Liver (tissue), 9 donors: ENCODE measurements around the gene ARFIP1. TPM values are rescaled to one million over a fixed set of nuclear protein-coding genes. Genes with fewer than 3 reads are reported as not detected.

Source experiments
- DNase-seq: peaks from one replicate; pipeline ENCODE4 v3.0.0-alpha.2; 2017; ENCODE audit warnings: low spot score
- H3K27ac ChIP-seq, 2 donors: one replicate each; pipeline ENCODE4 v1.7.0; 2013; ENCODE audit warnings: inconsistent platforms in 2 of 2, low read length in 2 of 2, control low read depth in 1 of 2, low read depth in 1 of 2, mild to moderate bottlenecking in 1 of 2
- H3K27me3 ChIP-seq, 4 donors: one replicate each; pipeline versions ENCODE4 v1.6.1 to v1.7.0; 2013; ENCODE audit warnings: low read length in 3 of 4, inconsistent platforms in 1 of 4, mild to moderate bottlenecking in 1 of 4, moderate library complexity in 1 of 4; ENCODE audit not compliant: control insufficient read depth in 4 of 4, insufficient read depth in 4 of 4
- H3K36me3 ChIP-seq, 4 donors: one replicate each; pipeline versions ENCODE4 v1.6.1 to v1.7.0; 2013; ENCODE audit warnings: low read length in 3 of 4, mild to moderate bottlenecking in 3 of 4, low read depth in 1 of 4, moderate library complexity in 1 of 4; ENCODE audit not compliant: control insufficient read depth in 4 of 4, insufficient read depth in 3 of 4
- H3K4me1 ChIP-seq, 4 donors: one replicate each; pipeline versions ENCODE4 v1.6.1 to v1.7.0; 2013; ENCODE audit warnings: low read length in 3 of 4, mild to moderate bottlenecking in 3 of 4, moderate library complexity in 1 of 4; ENCODE audit not compliant: control insufficient read depth in 4 of 4, insufficient read depth in 4 of 4
- H3K4me3 ChIP-seq, 3 donors: one replicate each; pipeline versions ENCODE4 v1.6.1 to v1.7.0; 2013; ENCODE audit warnings: low read length in 3 of 3, control low read depth in 1 of 3, low read depth in 1 of 3, mild to moderate bottlenecking in 1 of 3
- H3K9ac ChIP-seq, 2 donors: one replicate each; pipeline ENCODE4 v1.7.0; 2013; ENCODE audit warnings: low read length in 2 of 2, mild to moderate bottlenecking in 2 of 2, moderate library complexity in 2 of 2, control low read depth in 1 of 2, low read depth in 1 of 2
- H3K9me3 ChIP-seq, 4 donors: one replicate each; pipeline versions ENCODE4 v1.6.1 to v1.7.0; 2013; ENCODE audit warnings: low read length in 3 of 4; ENCODE audit not compliant: control insufficient read depth in 4 of 4
- ATF3 ChIP-seq: IDR thresholded peaks from 2 replicates; pipeline ENCODE4 v1.6.1; 2016; ENCODE audit warnings: antibody characterized with exemption
- CTCF ChIP-seq: fragments of 150-350 bp; IDR thresholded peaks from 2 replicates; pipeline ENCODE4 v1.5.1; 2017; ENCODE audit warnings: improper control_type of control experiment, low read depth, low read length; ENCODE audit not compliant: missing input control
- EGR1 ChIP-seq, 2 donors: IDR thresholded peaks; 2 replicates each; pipeline ENCODE4 v1.6.1; 2016 to 2018; ENCODE audit warnings: antibody characterized with exemption in 2 of 2, low read depth in 2 of 2
- FOXA1 ChIP-seq: IDR thresholded peaks from 2 replicates; pipeline ENCODE4 v1.6.1; 2016; ENCODE audit warnings: antibody characterized with exemption
- FOXA2 ChIP-seq: IDR thresholded peaks from 2 replicates; pipeline ENCODE4 v1.6.1; 2016; ENCODE audit warnings: antibody characterized with exemption
- GABPA ChIP-seq, 2 donors: IDR thresholded peaks in 1 of 2; conservative IDR thresholded peaks in 1 of 2; 2 replicates each; pipeline ENCODE4 v1.6.1; 2016; ENCODE audit warnings: antibody characterized with exemption in 2 of 2, mild to moderate bottlenecking in 1 of 2, moderate library complexity in 1 of 2
- HNF4A ChIP-seq, 2 donors: conservative IDR thresholded peaks; 2 replicates each; pipeline ENCODE4 v1.6.1; 2016; ENCODE audit warnings: antibody characterized with exemption in 2 of 2, mild to moderate bottlenecking in 2 of 2
- HNF4G ChIP-seq: IDR thresholded peaks from 2 replicates; pipeline ENCODE4 v1.6.1; 2016; ENCODE audit warnings: antibody characterized with exemption
- JUND ChIP-seq, 2 donors: IDR thresholded peaks; 2 replicates each; pipeline ENCODE4 v1.6.1; 2016; ENCODE audit warnings: antibody characterized with exemption in 2 of 2
- NR2F2 ChIP-seq: IDR thresholded peaks from 2 replicates; pipeline ENCODE4 v1.6.1; 2016; ENCODE audit warnings: antibody characterized with exemption
- RAD21 ChIP-seq, 2 donors: IDR thresholded peaks; 2 replicates each; pipeline ENCODE4 v1.6.1; 2016; ENCODE audit warnings: antibody characterized with exemption in 2 of 2, mild to moderate bottlenecking in 2 of 2
- RXRA ChIP-seq, 2 donors: IDR thresholded peaks; 2 replicates each; pipeline ENCODE4 v1.6.1; 2017 to 2018; ENCODE audit warnings: antibody characterized with exemption in 2 of 2, mild to moderate bottlenecking in 1 of 2
- SP1 ChIP-seq: IDR thresholded peaks from 2 replicates; pipeline ENCODE4 v1.6.1; 2018; ENCODE audit warnings: antibody characterized with exemption, mild to moderate bottlenecking
- TAF1 ChIP-seq: conservative IDR thresholded peaks from 2 replicates; pipeline ENCODE4 v1.6.1; 2016; ENCODE audit warnings: antibody characterized with exemption, mild to moderate bottlenecking
- YY1 ChIP-seq: IDR thresholded peaks from 2 replicates; pipeline ENCODE4 v1.6.1; 2016; ENCODE audit warnings: antibody characterized with exemption, mild to moderate bottlenecking
- WGBS: extraction: QIAGEN DNeasy Blood & Tissue Kit; methylation state at CpG from one replicate; pipeline ENCODE4 v1.1.7; 2013; 5-methylcytosine and 5-hydroxymethylcytosine counted together
- polyA plus RNA-seq, 2 donors: library from polyadenylated mRNA; stranded (reverse) in 1 of 2; unstranded in 1 of 2; fragments of 200-250 nt in 1 of 2; fragments of >200 nt in 1 of 2; fragmentation: Nextera tagmentation in 1 of 2; extraction: Ambion mirVana in 1 of 2; gene quantifications; one replicate each; pipeline versions ENCODE4 v1.2.1 to v1.2.3, GENCODE V29; 2013 to 2015
- total RNA-seq, 2 donors: library from RNA; depleted of rRNA; stranded (reverse); fragments of >200 nt; gene quantifications; one replicate each; pipeline ENCODE4 v1.2.3, GENCODE V29; 2014
- TF ChIP-seq, protein P1 (sequence below): IDR thresholded peaks from 2 replicates; pipeline ENCODE4 v1.6.1; 2016; ENCODE audit warnings: antibody characterized with exemption, mild to moderate bottlenecking
- TF ChIP-seq, protein P2 (sequence below): IDR thresholded peaks from 2 replicates; pipeline ENCODE4 v1.6.1; 2016; ENCODE audit warnings: antibody characterized with exemption
- donor health status: healthy.
- donor health status: healthy.
- donor health status: healthy.
- donor health status: healthy.
- donor health status: healthy.

Gene ARFIP1
- total and polyA plus RNA-seq, 4 donors, result 6.8 to 16.8 (median 14.9) TPM

DNA sequence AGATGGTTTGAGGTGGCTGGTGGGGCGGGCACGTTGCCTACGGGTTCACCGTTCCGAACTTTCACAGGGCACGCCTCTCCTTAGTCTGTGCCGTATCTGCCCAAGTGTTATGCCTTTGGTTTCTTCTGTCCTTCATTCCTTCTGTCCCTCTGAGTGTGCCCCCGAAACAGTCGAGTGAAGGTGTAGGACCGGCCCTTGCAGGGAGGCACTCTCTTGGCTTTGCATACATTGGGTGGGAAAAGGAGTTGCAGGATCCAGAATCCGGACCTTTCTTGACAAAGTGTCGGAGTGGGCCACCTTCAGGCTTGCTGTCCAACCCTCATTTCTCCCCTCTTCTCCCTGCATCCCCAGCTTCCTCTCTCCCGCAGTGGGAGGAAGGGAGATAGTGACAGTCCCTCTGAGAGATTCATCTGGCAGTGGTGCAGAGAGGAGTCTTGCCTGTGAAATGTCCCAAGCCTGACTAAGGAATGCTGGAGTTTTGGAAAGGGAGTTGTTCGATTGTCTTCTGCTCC lies 569 bp downstream of the ARFIP1 start:
- TF ChIP-seq HNF4A (conservative IDR thresholded peaks at IDR 0.05), result no peak
- no peak for TF ChIP-seq JUND (IDR thresholded peaks at IDR 0.05)
- TF ChIP-seq GABPA (IDR thresholded peaks at IDR 0.05 in 1 of 2, conservative IDR thresholded peaks at IDR 0.05 in 1 of 2), result no peak
- TF ChIP-seq NR2F2, result no peak
- no peak for TF ChIP-seq ATF3
- no peak for TF ChIP-seq SP1
- TF ChIP-seq, protein P1, sequence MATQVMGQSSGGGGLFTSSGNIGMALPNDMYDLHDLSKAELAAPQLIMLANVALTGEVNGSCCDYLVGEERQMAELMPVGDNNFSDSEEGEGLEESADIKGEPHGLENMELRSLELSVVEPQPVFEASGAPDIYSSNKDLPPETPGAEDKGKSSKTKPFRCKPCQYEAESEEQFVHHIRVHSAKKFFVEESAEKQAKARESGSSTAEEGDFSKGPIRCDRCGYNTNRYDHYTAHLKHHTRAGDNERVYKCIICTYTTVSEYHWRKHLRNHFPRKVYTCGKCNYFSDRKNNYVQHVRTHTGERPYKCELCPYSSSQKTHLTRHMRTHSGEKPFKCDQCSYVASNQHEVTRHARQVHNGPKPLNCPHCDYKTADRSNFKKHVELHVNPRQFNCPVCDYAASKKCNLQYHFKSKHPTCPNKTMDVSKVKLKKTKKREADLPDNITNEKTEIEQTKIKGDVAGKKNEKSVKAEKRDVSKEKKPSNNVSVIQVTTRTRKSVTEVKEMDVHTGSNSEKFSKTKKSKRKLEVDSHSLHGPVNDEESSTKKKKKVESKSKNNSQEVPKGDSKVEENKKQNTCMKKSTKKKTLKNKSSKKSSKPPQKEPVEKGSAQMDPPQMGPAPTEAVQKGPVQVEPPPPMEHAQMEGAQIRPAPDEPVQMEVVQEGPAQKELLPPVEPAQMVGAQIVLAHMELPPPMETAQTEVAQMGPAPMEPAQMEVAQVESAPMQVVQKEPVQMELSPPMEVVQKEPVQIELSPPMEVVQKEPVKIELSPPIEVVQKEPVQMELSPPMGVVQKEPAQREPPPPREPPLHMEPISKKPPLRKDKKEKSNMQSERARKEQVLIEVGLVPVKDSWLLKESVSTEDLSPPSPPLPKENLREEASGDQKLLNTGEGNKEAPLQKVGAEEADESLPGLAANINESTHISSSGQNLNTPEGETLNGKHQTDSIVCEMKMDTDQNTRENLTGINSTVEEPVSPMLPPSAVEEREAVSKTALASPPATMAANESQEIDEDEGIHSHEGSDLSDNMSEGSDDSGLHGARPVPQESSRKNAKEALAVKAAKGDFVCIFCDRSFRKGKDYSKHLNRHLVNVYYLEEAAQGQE, result no peak
- TF ChIP-seq YY1, result no peak
- no peak for TF ChIP-seq RXRA (IDR thresholded peaks at IDR 0.05)
- no peak for TF ChIP-seq CTCF
- no peak for TF ChIP-seq HNF4G
- TF ChIP-seq FOXA2, result no peak
- no peak for TF ChIP-seq EGR1 (IDR thresholded peaks at IDR 0.05; ENCODE audit: low read depth in 2 of 2)
- TF ChIP-seq, protein P2, sequence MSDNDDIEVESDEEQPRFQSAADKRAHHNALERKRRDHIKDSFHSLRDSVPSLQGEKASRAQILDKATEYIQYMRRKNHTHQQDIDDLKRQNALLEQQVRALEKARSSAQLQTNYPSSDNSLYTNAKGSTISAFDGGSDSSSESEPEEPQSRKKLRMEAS, result no peak
- no peak for TF ChIP-seq FOXA1
- peak overlapping the region; percentile 50 to 83 for H3K9ac ChIP-seq
- no peak for DNase-seq
- peak overlapping the region; percentile 80 to 86 for H3K27ac ChIP-seq
- H3K27me3 ChIP-seq, result no peaks in the 10 kb centered on the region
- 2% methylated on average over 14 of the region's 14 CpGs for WGBS
- peak overlapping the region; percentile 56 to 84 (median 80) for H3K4me3 ChIP-seq
- H3K36me3 ChIP-seq, result no peaks in the 10 kb centered on the region
- H3K9me3 ChIP-seq, result no peaks in the 10 kb centered on the region
- H3K4me1 ChIP-seq, result peaks cover 3 to 34% (median 26%) of the 10 kb centered on the region in 4 donors

GRCh38 chr4:152784490-152785350 lies 5.0 kb downstream of the ARFIP1 start:
- Histone ChIP-seq H3K27me3 (no peaks in the 10 kb centered on the region), H3K27ac (no peak overlapping the region), H3K4me3 (no peak overlapping the region), H3K36me3 (peaks cover 0 to 3% (median 0%) of the 10 kb centered on the region in 4 donors), H3K9me3 (no peaks in the 10 kb centered on the region), H3K4me1 (peaks cover 8 to 32% (median 23%) of the 10 kb centered on the region in 4 donors), H3K9ac (no peak overlapping the region)
- WGBS, result 91% methylated on average over 4 of the region's 4 CpGs
- TF ChIP-seq HNF4A (conservative IDR thresholded peaks at IDR 0.05) (peak; percentile 9 to 32), JUND (IDR thresholded peaks at IDR 0.05) (peak in 1 of 2 donors; percentile 15), TAF1 (no peak), RAD21 (IDR thresholded peaks at IDR 0.05) (peak in 1 of 2 donors; percentile 47)
- DNase-seq, result no peak
